Small intestine (tissue), 7 donors: ENCODE results near the gene AZGP1. TPM values are rescaled to one million over a fixed set of nuclear protein-coding genes. Genes with fewer than 3 reads are reported as not detected.
A peak's percentile ranks its signal among the peaks of the same experiment; 100 is the strongest.
"Not testable (repeated sequence)": the region's sequence is repeated elsewhere in the genome, so short reads cannot be mapped to it uniquely, and the experiment has no call there.

ENCODE experiments used
- DNase-seq, 2 donors: peaks; one replicate each; pipeline versions ENCODE4 v3.0.0 to v3.0.0-alpha.2; 2013
- FAIRE-seq: peaks from 2 replicates; lab custom pipeline; 2012; peaks lifted over from hg19 to GRCh38; lab: Jason Lieb, UNC
- H3K27ac ChIP-seq, 3 donors: one replicate each; pipeline ENCODE4 v1.5.1; 2013; ENCODE audit warnings: low read length in 2 of 3, mild to moderate bottlenecking in 2 of 3, control low read depth in 1 of 3, inconsistent platforms in 1 of 3, low read depth in 1 of 3, moderate library complexity in 1 of 3
- H3K27me3 ChIP-seq, 3 donors: one replicate each; pipeline ENCODE4 v1.6.1; 2013; ENCODE audit warnings: low read length in 3 of 3, inconsistent platforms in 1 of 3; ENCODE audit not compliant: control insufficient read depth in 3 of 3, insufficient read depth in 3 of 3
- H3K36me3 ChIP-seq, 3 donors: one replicate each; pipeline ENCODE4 v1.6.1; 2013; ENCODE audit warnings: low read length in 3 of 3, inconsistent platforms in 1 of 3, low read depth in 1 of 3, mild to moderate bottlenecking in 1 of 3, moderate library complexity in 1 of 3; ENCODE audit not compliant: control insufficient read depth in 3 of 3, insufficient read depth in 2 of 3
- H3K4me1 ChIP-seq, 3 donors: one replicate each; pipeline ENCODE4 v1.6.1; 2013; ENCODE audit warnings: low read length in 2 of 3, inconsistent platforms in 1 of 3, low read depth in 1 of 3, mild to moderate bottlenecking in 1 of 3, moderate library complexity in 1 of 3; ENCODE audit not compliant: control insufficient read depth in 3 of 3, insufficient read depth in 2 of 3
- H3K4me3 ChIP-seq, 3 donors: one replicate each; pipeline ENCODE4 v1.5.1; 2013; ENCODE audit warnings: low read length in 3 of 3, control low read depth in 1 of 3, inconsistent platforms in 1 of 3, low read depth in 1 of 3, mild to moderate bottlenecking in 1 of 3, moderate library complexity in 1 of 3
- H3K9me3 ChIP-seq, 2 donors: one replicate each; pipeline ENCODE4 v1.6.1; 2013; ENCODE audit warnings: low read depth in 1 of 2, low read length in 1 of 2; ENCODE audit not compliant: control insufficient read depth in 2 of 2, insufficient read depth in 1 of 2
- WGBS, 3 donors: extraction: QIAGEN DNeasy Blood & Tissue Kit; methylation state at CpG; one replicate each; pipeline ENCODE4 v1.1.7; 2013; 5-methylcytosine and 5-hydroxymethylcytosine counted together
- polyA plus RNA-seq, 4 donors: library from polyadenylated mRNA; stranded (reverse) in 3 of 4; unstranded in 1 of 4; fragments of 200-250 nt in 3 of 4; fragments of 120-200 nt in 1 of 4; gene quantifications; one replicate each; pipeline versions ENCODE4 v1.2.1 to v1.2.3, GENCODE V29; 2013
- donor health status: healthy with polysubstance abuse.
- donor health status: control.
- donor health status: control.
- donor health status: Bipolar disorder and iron deficiency.
- donor health status: healthy.

The AZGP1 gene
- polyA plus RNA-seq, 4 donors = 8.3 to 62.4 (median 33.9) TPM

DNA sequence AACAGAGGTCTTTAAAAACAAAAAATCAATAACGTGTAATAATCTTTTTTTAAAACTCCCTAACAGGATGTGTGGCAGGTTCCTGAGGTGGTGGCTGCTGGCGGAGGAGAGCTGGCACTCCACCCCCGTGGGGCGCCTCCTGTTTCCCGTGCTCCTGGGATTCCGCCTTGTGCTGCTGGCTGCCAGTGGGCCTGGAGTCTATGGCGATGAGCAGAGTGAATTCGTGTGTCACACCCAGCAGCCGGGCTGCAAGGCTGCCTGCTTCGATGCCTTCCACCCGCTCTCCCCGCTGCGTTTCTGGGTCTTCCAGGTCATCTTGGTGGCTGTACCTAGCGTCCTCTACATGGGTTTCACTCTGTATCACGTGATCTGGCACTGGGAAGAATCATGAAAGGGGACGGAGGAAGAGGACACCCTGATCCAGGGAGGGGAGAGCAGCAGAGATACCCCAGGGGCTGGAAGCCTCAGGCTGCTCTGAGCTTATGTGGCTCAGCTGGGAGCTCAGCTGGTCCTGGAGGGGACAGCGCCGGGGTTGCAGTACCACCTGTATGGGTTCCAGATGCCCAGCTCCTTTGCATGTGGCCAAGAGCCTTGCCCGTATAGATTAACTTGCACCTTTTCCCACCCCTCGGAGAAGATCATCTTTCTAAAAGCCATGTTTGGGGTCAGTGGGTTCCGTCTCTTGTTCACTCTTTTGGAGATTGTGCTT lies 16.7 kb upstream of the AZGP1 start:
- H3K4me3 ChIP-seq = no peak overlapping the region
- H3K36me3 ChIP-seq = no peaks in the 10 kb centered on the region
- H3K9me3 ChIP-seq = no peaks in the 10 kb centered on the region
- H3K27me3 ChIP-seq = peaks cover 0 to 12% (median 0%) of the 10 kb centered on the region in 3 donors
- no peak for FAIRE-seq
- 63 to 75% (median 64%) methylated on average over 19 to 21 of the region's 21 CpGs for WGBS, 3 donors
- no peak for DNase-seq
- no peak overlapping the region for H3K27ac ChIP-seq
- peaks cover 0 to 4% (median 0%) of the 10 kb centered on the region in 3 donors for H3K4me1 ChIP-seq

DNA sequence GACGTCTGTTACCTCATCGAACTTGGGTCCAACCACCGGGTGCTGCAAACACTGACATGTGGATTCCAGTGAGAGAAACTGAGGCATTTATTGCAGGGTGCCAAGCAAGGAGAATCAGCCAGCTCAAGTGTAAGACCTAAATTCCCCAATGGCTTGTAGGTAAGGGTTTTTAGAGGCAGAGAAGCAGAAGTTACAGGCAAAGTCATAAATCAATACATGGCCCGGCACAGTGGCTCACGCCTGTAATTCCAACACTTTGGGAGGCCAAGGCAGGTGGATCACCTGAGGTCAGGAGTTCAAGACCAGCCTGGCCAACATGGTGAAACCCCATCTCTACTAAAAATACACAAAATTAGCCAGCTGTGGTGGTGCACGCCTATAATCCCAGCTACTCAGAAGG lies 15.7 kb upstream of the AZGP1 start:
- not testable (repeated sequence) for H3K27ac ChIP-seq, H3K4me1 ChIP-seq, H3K9me3 ChIP-seq, FAIRE-seq, H3K36me3 ChIP-seq, H3K4me3 ChIP-seq, DNase-seq
- WGBS, 3 donors = 25 to 57% (median 39%) methylated on average over 6 of the region's 6 CpGs
- H3K27me3 ChIP-seq = peaks cover 0 to 13% (median 0%) of the 10 kb centered on the region in 3 donors

GRCh38 chr7:99990460-99990852 lies 14.6 kb upstream of the AZGP1 start:
- 41 to 56% (median 48%) methylated on average over 14 of the region's 14 CpGs for WGBS, 3 donors
- FAIRE-seq (no peak), DNase-seq (no peak)
- peak overlapping the region in 1 of 3 donors; percentile 22 for H3K4me3 ChIP-seq
- no peaks in the 10 kb centered on the region for H3K36me3 ChIP-seq
- H3K4me1 ChIP-seq = no peaks in the 10 kb centered on the region
- H3K27ac ChIP-seq = no peak overlapping the region
- peaks cover 0 to 13% (median 0%) of the 10 kb centered on the region in 3 donors for H3K27me3 ChIP-seq
- no peaks in the 10 kb centered on the region for H3K9me3 ChIP-seq

DNA sequence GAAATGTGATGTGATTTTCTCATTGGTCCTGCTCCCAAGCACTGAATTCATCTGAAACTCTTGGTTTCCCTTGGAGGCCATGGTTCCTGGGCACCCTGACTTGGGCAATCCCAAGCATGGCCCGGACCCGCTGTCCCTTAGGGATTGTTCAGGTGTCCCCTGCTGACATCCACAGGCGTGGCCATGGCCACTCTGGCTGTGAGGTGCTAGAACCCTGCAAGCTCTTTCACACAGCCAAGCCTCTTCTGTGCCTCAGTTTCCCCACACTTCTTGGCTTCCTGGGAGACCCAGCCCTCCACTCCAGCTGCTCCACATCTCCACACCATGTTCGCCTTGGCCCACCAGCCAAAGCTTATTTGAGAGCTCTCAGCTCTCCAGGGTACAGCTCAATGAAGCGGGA lies 12.0 kb upstream of the AZGP1 start:
- FAIRE-seq (no peak), DNase-seq (no peak)
- no peak overlapping the region for H3K4me3 ChIP-seq
- peaks cover 0 to 13% (median 0%) of the 10 kb centered on the region in 3 donors for H3K27me3 ChIP-seq
- no peak overlapping the region for H3K27ac ChIP-seq
- H3K9me3 ChIP-seq = no peaks in the 10 kb centered on the region
- H3K4me1 ChIP-seq = no peaks in the 10 kb centered on the region
- WGBS, 3 donors = 75 to 91% (median 76%) methylated on average over 5 of the region's 5 CpGs
- no peaks in the 10 kb centered on the region for H3K36me3 ChIP-seq

- not testable (repeated sequence) for H3K36me3 ChIP-seq, DNase-seq, H3K4me1 ChIP-seq, FAIRE-seq, H3K27ac ChIP-seq, H3K9me3 ChIP-seq, H3K4me3 ChIP-seq
- WGBS, 3 donors = 74 to 77% (median 74%) methylated on average over 12 to 13 of the region's 14 CpGs
- peaks cover 0 to 13% (median 0%) of the 10 kb centered on the region in 3 donors for H3K27me3 ChIP-seq
These were observed 11.5 kb upstream of the AZGP1 start for GRCh38 chr7:99987306-99987705.

DNA sequence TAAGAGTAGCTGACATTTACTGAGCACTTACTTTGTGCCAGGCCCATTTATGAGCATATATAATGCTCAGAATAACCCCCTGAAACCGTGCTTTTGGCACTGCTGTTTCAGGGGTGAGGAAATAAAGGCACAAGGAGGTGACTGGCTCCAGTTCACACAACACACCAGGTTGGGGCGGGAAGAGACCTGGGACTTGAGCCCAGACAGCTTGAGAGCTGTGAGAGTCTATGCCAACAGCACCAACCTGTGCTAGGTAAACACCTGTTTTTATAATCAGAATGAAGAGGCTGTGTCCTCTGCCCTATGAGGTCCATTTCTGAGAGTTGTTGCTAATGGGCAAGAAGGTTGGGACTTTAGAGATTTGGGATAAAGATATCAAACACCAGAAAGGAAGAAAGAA lies 8.8 kb upstream of the AZGP1 start:
- no peaks in the 10 kb centered on the region for H3K4me1 ChIP-seq
- no peak for FAIRE-seq
- WGBS, 3 donors = 37 to 50% (median 38%) methylated on average over 2 of the region's 2 CpGs
- no peak overlapping the region for H3K27ac ChIP-seq
- DNase-seq = no peak
- no peak overlapping the region for H3K4me3 ChIP-seq
- peaks cover 0 to 6% (median 0%) of the 10 kb centered on the region in 3 donors for H3K27me3 ChIP-seq
- no peaks in the 10 kb centered on the region for H3K9me3 ChIP-seq
- no peaks in the 10 kb centered on the region for H3K36me3 ChIP-seq

- not testable (repeated sequence) for FAIRE-seq
- 87 to 89% (median 89%) methylated on average over 7 of the region's 7 CpGs for WGBS, 3 donors
These were observed 5.2 kb upstream of the AZGP1 start for GRCh38 chr7:99981066-99981465.

DNA sequence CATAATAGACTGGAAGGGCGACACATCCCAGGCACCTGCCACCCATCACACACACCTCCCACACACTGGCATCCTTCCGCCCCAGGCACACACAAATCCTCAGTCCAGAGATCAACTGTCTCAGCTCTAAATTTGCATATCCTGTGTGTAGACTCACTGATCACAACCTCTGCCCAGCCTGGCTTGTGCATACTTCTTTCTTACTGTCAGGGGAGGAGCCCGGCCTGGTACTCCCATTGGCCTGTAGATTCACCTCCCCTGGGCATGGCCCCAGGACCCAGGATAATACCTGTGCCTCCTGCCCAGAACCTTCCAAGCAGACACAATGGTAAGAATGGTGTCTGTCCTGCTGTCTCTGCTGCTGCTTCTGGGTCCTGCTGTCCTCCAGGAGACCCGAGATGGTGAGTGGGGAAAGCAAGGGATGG lies 4.6 kb upstream of the AZGP1 start:
- not testable (repeated sequence) for H3K27me3 ChIP-seq, H3K4me3 ChIP-seq, H3K27ac ChIP-seq, DNase-seq, H3K4me1 ChIP-seq, FAIRE-seq, H3K36me3 ChIP-seq, H3K9me3 ChIP-seq
- 51 to 58% (median 56%) methylated on average over 3 to 4 of the region's 4 CpGs for WGBS, 3 donors

More at GRCh38 chr7:99981066-99981465, 5.2 kb upstream of the AZGP1 start:
- H3K4me3 ChIP-seq, DNase-seq, H3K36me3 ChIP-seq, H3K27me3 ChIP-seq, H3K27ac ChIP-seq, H3K9me3 ChIP-seq, H3K4me1 ChIP-seq: not testable (repeated sequence)
